Measurements from ENCODE around the gene WASHC4.

GRCh38 chr12:105175397-105175990, 68.0 kb downstream of the WASHC4 start:
- TF ChIP-seq TAF1 (IDR thresholded peaks at IDR 0.05; ENCODE audit: borderline replicate concordance, low read depth, low read length) (no peak), POLR2A (IDR thresholded peaks at IDR 0.05; ENCODE audit: low read depth, low read length) (no peak)
